Measurements from ENCODE around the gene BCL2L12.

GRCh38 chr19:49696865-49697264 is 31.1 kb downstream of the BCL2L12 start:
- TF ChIP-seq EZH2 (IDR thresholded peaks at IDR 0.05) (no peak), POLR2AphosphoS5 (IDR thresholded peaks at IDR 0.05; ENCODE audit: borderline replicate concordance, low read depth, low read length) (no peak), FOXP2 (optimal IDR thresholded peaks at IDR 0.05; ENCODE audit: control extremely low read depth, extremely low read length, insufficient read depth) (no peak)

Data from SK-N-MC (cell line).